DND-41 (cell line): ENCODE results near the gene WFDC5.
A peak's percentile ranks its signal among the peaks of the same experiment; 100 is the strongest.

Experiments
- ATAC-seq: fragments of 200-7000 bp; cut with Tn5 transposase; 3 replicates; pipeline ENCODE4 v1.9.1; 2021; ENCODE audit warnings: low read depth; ENCODE audit not compliant: insufficient read depth
- DNase-seq: peaks from one replicate; pipeline ENCODE4 v3.0.0-alpha.2; 2020
- H2AFZ ChIP-seq: 2 replicates; pipeline ENCODE4 v1.6.0; 2012; ENCODE audit warnings: low read depth, low read length
- H3K27ac ChIP-seq: 2 replicates; pipeline ENCODE4 v1.5.1; 2012; ENCODE audit warnings: low read length, inconsistent platforms
- H3K27me3 ChIP-seq: fragments of 200-600 bp; sonication (generic); 2 replicates; pipeline ENCODE4 v1.6.0; 2012; ENCODE audit warnings: low read length, mild to moderate bottlenecking, inconsistent platforms; ENCODE audit not compliant: insufficient read depth, poor library complexity
- H3K36me3 ChIP-seq: 2 replicates; pipeline ENCODE4 v1.5.1; 2012; ENCODE audit warnings: low read length, inconsistent platforms; ENCODE audit not compliant: insufficient read depth
- H3K4me1 ChIP-seq: 2 replicates; pipeline ENCODE4 v1.5.1; 2012; ENCODE audit warnings: mild to moderate bottlenecking, low read length; ENCODE audit not compliant: insufficient read depth
- H3K4me2 ChIP-seq: 2 replicates; pipeline ENCODE4 v1.6.0; 2012; ENCODE audit warnings: mild to moderate bottlenecking, moderate library complexity, low read length, inconsistent platforms; ENCODE audit not compliant: insufficient read depth
- H3K4me3 ChIP-seq, 2 experiments: fragments of 200-600 bp in 1 of 2; shearing (Covaris generic) in 1 of 2; 2 replicates each; pipeline ENCODE4 v1.5.1; 2012 to 2016; ENCODE audit warnings: inconsistent platforms in 2 of 2, low read length in 2 of 2, mild to moderate bottlenecking in 2 of 2, low read depth in 1 of 2, moderate library complexity in 1 of 2
- H3K79me2 ChIP-seq: 2 replicates; pipeline ENCODE4 v1.6.0; 2012; ENCODE audit warnings: low read length, inconsistent platforms; ENCODE audit not compliant: insufficient read depth
- H3K9ac ChIP-seq: 2 replicates; pipeline ENCODE4 v1.6.0; 2012; ENCODE audit warnings: low read depth, mild to moderate bottlenecking, inconsistent platforms, low read length, moderate library complexity
- H3K9me3 ChIP-seq: 2 replicates; pipeline ENCODE4 v1.5.1; 2012; ENCODE audit warnings: low read length, moderate library complexity, mild to moderate bottlenecking, inconsistent platforms; ENCODE audit not compliant: insufficient read depth, severe bottlenecking
- H4K20me1 ChIP-seq: 2 replicates; pipeline ENCODE4 v1.6.0; 2012; ENCODE audit warnings: low read length; ENCODE audit not compliant: insufficient read depth
- CTCF ChIP-seq: IDR thresholded peaks from 2 replicates; pipeline ENCODE4 v1.5.1; 2012; ENCODE audit warnings: borderline replicate concordance, low read length, moderate library complexity, mild to moderate bottlenecking; ENCODE audit not compliant: poor library complexity, severe bottlenecking; ENCODE audit errors: extremely low read depth
- EZH2 ChIP-seq: IDR thresholded peaks from 3 replicates; pipeline ENCODE4 v1.6.1; 2012; ENCODE audit warnings: borderline replicate concordance, low read depth, mild to moderate bottlenecking, moderate library complexity, low read length, inconsistent platforms; ENCODE audit not compliant: severe bottlenecking

WFDC5 gene

DNA sequence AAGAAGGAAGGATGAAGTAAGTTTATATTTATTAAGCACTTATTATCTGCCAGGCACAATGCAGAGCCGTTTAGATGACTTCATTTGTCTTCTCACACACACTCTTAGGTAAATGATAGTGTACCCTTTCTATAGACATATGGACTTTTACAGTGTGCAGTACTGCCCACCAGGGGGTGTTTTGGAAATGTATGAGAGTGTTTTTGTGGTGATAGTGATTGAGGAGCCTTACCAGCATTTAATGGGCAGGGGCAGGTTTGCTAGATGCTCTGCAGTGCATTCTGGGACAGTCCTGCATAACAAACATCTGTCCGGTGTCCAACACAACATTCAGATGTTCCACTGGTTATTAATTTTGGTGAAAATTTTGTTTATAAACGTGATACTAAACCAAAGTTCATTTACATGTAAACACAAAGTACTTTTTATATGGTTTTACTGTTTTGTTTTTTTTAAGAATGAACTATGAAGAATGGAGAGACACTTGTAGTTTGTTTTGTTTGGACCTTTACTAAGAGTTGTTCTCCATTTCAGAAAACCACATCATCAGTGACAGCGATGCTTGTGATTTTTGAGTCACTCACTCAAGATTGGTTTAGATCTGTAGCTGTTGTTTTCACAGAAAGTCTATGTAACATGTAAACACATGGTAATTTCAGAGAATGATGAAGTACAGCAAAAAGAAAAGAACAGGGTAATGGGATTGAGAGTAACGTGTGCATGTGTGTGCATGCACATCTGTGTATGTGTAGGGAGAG is 33.9 kb downstream of the WFDC5 start:
- H3K4me2 ChIP-seq: no peak overlapping the region
- 0 out of 3 replicates have a peak, but pooled peaks have one; percentile 44 for ATAC-seq
- H4K20me1 ChIP-seq: no peaks in the 10 kb centered on the region
- peaks cover 6% of the 10 kb centered on the region for H3K9me3 ChIP-seq
- no peak overlapping the region for H3K27ac ChIP-seq
- DNase-seq: no peak
- TF ChIP-seq EZH2: no peak
- TF ChIP-seq CTCF: peak; percentile 52
- H3K4me3 ChIP-seq: no peak overlapping the region
- no peak overlapping the region for H2AFZ ChIP-seq
- H3K4me1 ChIP-seq: no peaks in the 10 kb centered on the region
- no peaks in the 10 kb centered on the region for H3K79me2 ChIP-seq
- H3K27me3 ChIP-seq: no peaks in the 10 kb centered on the region
- peaks cover 57% of the 10 kb centered on the region for H3K36me3 ChIP-seq
- H3K9ac ChIP-seq: no peak overlapping the region

- Histone ChIP-seq H3K4me3 (no peak overlapping the region), H3K36me3 (peaks cover 86% of the 10 kb centered on the region), H2AFZ (no peak overlapping the region), H3K4me2 (no peak overlapping the region), H3K9me3 (peaks cover 4% of the 10 kb centered on the region), H3K27me3 (no peaks in the 10 kb centered on the region), H3K4me1 (no peaks in the 10 kb centered on the region), H3K27ac (no peak overlapping the region), H3K9ac (no peak overlapping the region), H3K79me2 (no peaks in the 10 kb centered on the region), H4K20me1 (peaks cover 6% of the 10 kb centered on the region; the same call in 1 of the 2 replicates)
- DNase-seq (no peak), ATAC-seq (no peak)
- TF ChIP-seq CTCF (no peak), EZH2 (no peak)
Measured at GRCh38 chr20:45077559-45077958, 37.4 kb downstream of the WFDC5 start.

GRCh38 chr20:45073221-45073620 is 41.8 kb downstream of the WFDC5 start:
- TF ChIP-seq EZH2 (no peak), CTCF (no peak)
- H3K9me3 ChIP-seq: no peaks in the 10 kb centered on the region
- H3K4me1 ChIP-seq: no peaks in the 10 kb centered on the region
- no peak overlapping the region for H2AFZ ChIP-seq
- no peak overlapping the region for H3K9ac ChIP-seq
- no peak overlapping the region for H3K4me3 ChIP-seq
- H3K36me3 ChIP-seq: peaks cover 64% of the 10 kb centered on the region
- DNase-seq: no peak
- ATAC-seq: no peak
- peaks cover 8% of the 10 kb centered on the region; the same call in 1 of the 2 replicates for H4K20me1 ChIP-seq
- H3K79me2 ChIP-seq: no peaks in the 10 kb centered on the region
- H3K27me3 ChIP-seq: no peaks in the 10 kb centered on the region
- H3K4me2 ChIP-seq: no peak overlapping the region
- H3K27ac ChIP-seq: no peak overlapping the region
